Measurements from ENCODE around the gene RAB26.

Gene RAB26

GRCh38 chr16:2145843-2146242 is 2.6 kb upstream of the RAB26 start:
- no peak for DNase-seq

GRCh38 chr16:2147378-2147777 is 1.0 kb upstream of the RAB26 start:
- DNase-seq, result no peak

- no peak for DNase-seq
These were observed 547 bp downstream of the RAB26 start for GRCh38 chr16:2148714-2149629.

- DNase-seq, result no peak
These were observed 1.4 kb downstream of the RAB26 start for GRCh38 chr16:2149630-2150417.

GRCh38 chr16:2150418-2151187 is 2.2 kb downstream of the RAB26 start:
- no peak for DNase-seq

GRCh38 chr16:2151188-2152091 is 3.0 kb downstream of the RAB26 start:
- DNase-seq, result no peak

GRCh38 chr16:2152695-2153506 is 4.5 kb downstream of the RAB26 start:
- no peak for DNase-seq

- no peak for DNase-seq
These were observed 6.2 kb downstream of the RAB26 start for GRCh38 chr16:2154533-2155090.

- DNase-seq, result peak; percentile 100
These were observed 6.9 kb downstream of the RAB26 start, which contains the start of gene TRAF7 for GRCh38 chr16:2155091-2155950. TRAF7 (plus strand) TSS chr16:2155782; CDS start chr16:2163921, 8,139 bp downstream.

- no peak for DNase-seq
These were observed 7.8 kb downstream of the RAB26 start for GRCh38 chr16:2155977-2156848.

GRCh38 chr16:2156849-2157224 is 8.4 kb downstream of the RAB26 start:
- DNase-seq, result no peak

GRCh38 chr16:2157480-2158261 is 9.2 kb downstream of the RAB26 start:
- no peak for DNase-seq

GRCh38 chr16:2158262-2158638 is 9.8 kb downstream of the RAB26 start:
- DNase-seq, result no peak

- no peak for DNase-seq
These were observed 10.9 kb downstream of the RAB26 start for GRCh38 chr16:2159175-2159838.

- DNase-seq, result no peak
These were observed 12.6 kb downstream of the RAB26 start for GRCh38 chr16:2160915-2161551.

- DNase-seq, result no peak
These were observed 13.5 kb downstream of the RAB26 start for GRCh38 chr16:2161911-2162310.

GRCh38 chr16:2162676-2163118 is 14.3 kb downstream of the RAB26 start:
- DNase-seq, result no peak
